ENCODE measurements around the gene GCN1.

GRCh38 chr12:120115066-120115465 is 79.4 kb downstream of the GCN1 start:
- TF ChIP-seq CTCF (conservative IDR thresholded peaks at IDR 0.05 in 1 of 2, IDR thresholded peaks at IDR 0.05 in 1 of 2; ENCODE audit: low read depth in 1 of 2, low read length in 2 of 2) (no peak), EZH2 (IDR thresholded peaks at IDR 0.05; ENCODE audit: low read length, missing control alignments) (no peak)
